H9 (cell line): ENCODE measurements around the gene PTPRN2. TPM values are rescaled to one million over a fixed set of nuclear protein-coding genes. Genes with fewer than 3 reads are reported as not detected.

Experiments used
- DNase-seq: peaks from one replicate; pipeline ENCODE4 v3.0.0-alpha.2; 2017
- H2AFZ ChIP-seq: one replicate; pipeline ENCODE4 v1.6.1; 2013; ENCODE audit warnings: mild to moderate bottlenecking, low read length, control low read depth, moderate library complexity
- H2AK5ac ChIP-seq: 2 replicates; pipeline ENCODE4 v1.6.1; 2013; ENCODE audit warnings: low read length, control low read depth, mixed read lengths; ENCODE audit not compliant: insufficient read length
- H2BK120ac ChIP-seq: one replicate; pipeline ENCODE4 v1.6.1; 2013; ENCODE audit warnings: low read depth, mild to moderate bottlenecking, low read length, control low read depth, inconsistent platforms; ENCODE audit not compliant: poor library complexity, severe bottlenecking
- H2BK12ac ChIP-seq: 2 replicates; pipeline ENCODE4 v1.6.1; 2013; ENCODE audit warnings: low read length, control low read depth, mixed read lengths, low read depth; ENCODE audit not compliant: insufficient read length
- H2BK15ac ChIP-seq: 2 replicates; pipeline ENCODE4 v1.6.1; 2013; ENCODE audit warnings: low read depth, low read length, control low read depth
- H2BK20ac ChIP-seq: one replicate; pipeline ENCODE4 v1.6.1; 2013; ENCODE audit warnings: low read depth, mild to moderate bottlenecking, low read length, control low read depth, inconsistent platforms; ENCODE audit not compliant: poor library complexity, severe bottlenecking
- H2BK5ac ChIP-seq: 2 replicates; pipeline ENCODE4 v1.6.1; 2013; ENCODE audit warnings: low read length, control low read depth, mixed read lengths; ENCODE audit not compliant: insufficient read length
- H3K14ac ChIP-seq: 2 replicates; pipeline ENCODE4 v1.6.1; 2013; ENCODE audit warnings: low read length, control low read depth; ENCODE audit not compliant: insufficient read depth
- H3K18ac ChIP-seq: 2 replicates; pipeline ENCODE4 v1.6.1; 2013; ENCODE audit warnings: low read depth, mild to moderate bottlenecking, mixed read lengths, low read length, control low read depth; ENCODE audit not compliant: insufficient read length
- H3K23ac ChIP-seq: 2 replicates; pipeline ENCODE4 v1.6.1; 2013; ENCODE audit warnings: low read length, control low read depth, mixed read lengths, low read depth; ENCODE audit not compliant: insufficient read length
- H3K23me2 ChIP-seq: 2 replicates; pipeline ENCODE4 v1.6.1; 2013; ENCODE audit warnings: low read depth, mild to moderate bottlenecking, mixed read lengths, low read length, control low read depth; ENCODE audit not compliant: insufficient read length, poor library complexity, severe bottlenecking
- H3K27ac ChIP-seq: 2 replicates; pipeline ENCODE4 v1.5.1; 2013; ENCODE audit warnings: low read length, control low read depth, mixed read lengths, low read depth; ENCODE audit not compliant: insufficient read length
- H3K27me3 ChIP-seq: 2 replicates; pipeline ENCODE4 v1.6.1; 2013; ENCODE audit warnings: low read length, control low read depth, inconsistent platforms; ENCODE audit not compliant: insufficient read depth
- H3K4ac ChIP-seq: 2 replicates; pipeline ENCODE4 v1.6.1; 2013; ENCODE audit warnings: low read depth, mild to moderate bottlenecking, control low read depth, inconsistent platforms, low read length, moderate library complexity
- H3K4me1 ChIP-seq: 2 replicates; pipeline ENCODE4 v1.6.1; 2013; ENCODE audit warnings: low read length, control low read depth, inconsistent platforms; ENCODE audit not compliant: insufficient read depth
- H3K4me2 ChIP-seq: 2 replicates; pipeline ENCODE4 v1.6.1; 2013; ENCODE audit warnings: low read length, control low read depth, mixed read lengths; ENCODE audit not compliant: insufficient read length, insufficient read depth
- H3K56ac ChIP-seq: 2 replicates; pipeline ENCODE4 v1.6.1; 2013; ENCODE audit warnings: low read depth, mild to moderate bottlenecking, mixed read lengths, low read length, control low read depth; ENCODE audit not compliant: insufficient read length
- H3K79me1 ChIP-seq: 2 replicates; pipeline ENCODE4 v1.6.1; 2013; ENCODE audit warnings: low read depth, mild to moderate bottlenecking, moderate library complexity, low read length, control low read depth, inconsistent platforms; ENCODE audit not compliant: insufficient read depth, poor library complexity, severe bottlenecking
- H3K79me2 ChIP-seq: 2 replicates; pipeline ENCODE4 v1.6.1; 2013; ENCODE audit warnings: low read length, control low read depth, inconsistent platforms; ENCODE audit not compliant: insufficient read depth
- H3K9ac ChIP-seq: 2 replicates; pipeline ENCODE4 v1.6.1; 2013; ENCODE audit warnings: low read length, control low read depth, mixed read lengths; ENCODE audit not compliant: insufficient read length; ENCODE audit errors: extremely low read depth
- H3K9me3 ChIP-seq: one replicate; pipeline ENCODE4 v1.6.1; 2013; ENCODE audit warnings: low read depth, low read length, inconsistent platforms; ENCODE audit not compliant: control insufficient read depth
- H3T11ph ChIP-seq: one replicate; pipeline ENCODE4 v1.6.1; 2013; ENCODE audit warnings: mild to moderate bottlenecking, low read length, control low read depth, inconsistent platforms
- H4K20me1 ChIP-seq: one replicate; pipeline ENCODE4 v1.6.1; 2013; ENCODE audit not compliant: control insufficient read depth, insufficient read length, insufficient read depth
- H4K5ac ChIP-seq: 2 replicates; pipeline ENCODE4 v1.6.1; 2013; ENCODE audit warnings: low read depth, mild to moderate bottlenecking, mixed read lengths, low read length, control low read depth; ENCODE audit not compliant: insufficient read length
- H4K8ac ChIP-seq: replicated peaks from 2 replicates; pipeline ENCODE4 v1.6.1; 2013; ENCODE audit warnings: low read length, control low read depth, mixed read lengths, low read depth; ENCODE audit not compliant: insufficient read length
- H4K91ac ChIP-seq: 2 replicates; pipeline ENCODE4 v1.6.1; 2013; ENCODE audit warnings: low read depth, mild to moderate bottlenecking, moderate library complexity, mixed read lengths, low read length, control low read depth; ENCODE audit not compliant: insufficient read length
- H3K27ac Mint-ChIP-seq, 3 experiments: 2 replicates in 2 of 3; 3 replicates in 1 of 3; pipeline ENCODE4 v1.8.0; 2020 to 2021; ENCODE audit warnings: mixed read lengths in 3 of 3, mild to moderate bottlenecking in 1 of 3, moderate library complexity in 1 of 3
- H3K27me3 Mint-ChIP-seq: 2 replicates; pipeline ENCODE4 v1.8.0; 2021; ENCODE audit warnings: low read depth, mild to moderate bottlenecking, moderate library complexity, mixed read lengths
- H3K36me3 Mint-ChIP-seq, 3 experiments: 2 replicates in 2 of 3; 3 replicates in 1 of 3; pipeline ENCODE4 v1.8.0; 2020 to 2021; ENCODE audit warnings: low read depth in 3 of 3, mixed read lengths in 3 of 3; ENCODE audit not compliant: insufficient read depth in 1 of 3
- H3K4me1 Mint-ChIP-seq, 2 experiments: 2 replicates each; pipeline ENCODE4 v1.8.0; 2020; ENCODE audit warnings: mixed read lengths in 2 of 2
- H3K4me3 Mint-ChIP-seq, 2 experiments: 2 replicates in 1 of 2; 3 replicates in 1 of 2; pipeline ENCODE4 v1.8.0; 2020 to 2021; ENCODE audit warnings: mild to moderate bottlenecking in 2 of 2, mixed read lengths in 2 of 2, moderate library complexity in 1 of 2
- H3K9me3 Mint-ChIP-seq, 2 experiments: 2 replicates in 1 of 2; 3 replicates in 1 of 2; pipeline ENCODE4 v1.8.0; 2020; ENCODE audit warnings: mild to moderate bottlenecking in 2 of 2, mixed read lengths in 2 of 2, moderate library complexity in 1 of 2
- CTCF ChIP-seq: fragments of 200-600 bp; sonication (generic); conservative IDR thresholded peaks from 3 replicates; pipeline ENCODE4 v1.8.0; 2021; ENCODE audit warnings: antibody characterized with exemption, mild to moderate bottlenecking
- WGBS: extraction: QIAGEN DNeasy Blood & Tissue Kit; methylation state at CpG from one replicate; pipeline ENCODE4 v1.1.7; 2013; ENCODE audit warnings: missing lambda C conversion rate, low lambda C conversion rate, mixed read lengths; ENCODE audit not compliant: insufficient read length; ENCODE audit errors: extremely low coverage; 5-methylcytosine and 5-hydroxymethylcytosine counted together
- total RNA-seq: library from RNA; stranded (reverse); gene quantifications from 2 replicates; pipeline ENCODE4 v1.2.1, GENCODE V29; 2021

The PTPRN2 gene
- total RNA-seq, 1 experiment from 2014 or later = 5.2 TPM

DNA sequence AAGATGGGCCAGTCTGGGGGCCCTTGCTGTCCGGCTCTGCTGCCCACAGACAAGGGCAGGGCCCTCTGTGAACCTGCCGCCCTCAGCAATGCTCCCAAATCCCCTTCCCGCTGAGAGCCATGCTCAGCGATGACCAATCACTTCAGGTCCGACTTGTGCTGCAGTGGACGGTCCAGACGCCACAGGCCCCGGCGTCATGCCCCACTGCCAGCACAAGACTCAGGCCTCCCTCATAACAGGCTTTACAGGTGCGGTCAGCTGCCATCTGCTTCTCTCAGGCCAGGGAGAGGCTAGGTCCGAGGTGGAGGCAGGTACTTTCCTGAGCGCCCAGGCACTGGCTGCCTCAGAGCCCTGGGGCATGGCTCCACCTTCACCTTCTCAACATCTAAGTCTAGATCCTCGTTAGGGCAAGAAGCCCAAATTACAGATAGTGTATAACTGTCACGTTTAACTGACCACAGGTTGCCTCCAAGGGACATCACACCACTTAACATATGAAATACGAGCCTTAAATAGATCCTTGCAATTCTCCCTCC lies 393.2 kb downstream of the PTPRN2 start:
- no peaks in the 10 kb centered on the region for H3K27me3 Mint-ChIP-seq
- Histone ChIP-seq H3K4me1 (no peaks in the 10 kb centered on the region), H2BK15ac (no peak overlapping the region), H3K56ac (no peak overlapping the region), H4K5ac (no peak overlapping the region), H3K9ac (no peak overlapping the region), H3T11ph (no peak overlapping the region), H3K27ac (no peak overlapping the region), H3K23me2 (no peaks in the 10 kb centered on the region), H3K23ac (no peak overlapping the region), H4K91ac (no peak overlapping the region), H3K27me3 (no peaks in the 10 kb centered on the region), H3K14ac (no peak overlapping the region; the same call in 1 of the 2 replicates), H2BK12ac (no peak overlapping the region), H2BK5ac (no peak overlapping the region), H3K18ac (no peak overlapping the region), H3K4me2 (no peak overlapping the region), H2BK120ac (no peak overlapping the region), H2AFZ (no peak overlapping the region), H3K9me3 (no peaks in the 10 kb centered on the region), H3K79me1 (no peaks in the 10 kb centered on the region), H2AK5ac (no peak overlapping the region), H2BK20ac (no peak overlapping the region), H3K4ac (no peak overlapping the region), H3K79me2 (no peaks in the 10 kb centered on the region), H4K8ac (no peak overlapping the region), H4K20me1 (no peaks in the 10 kb centered on the region)
- H3K27ac Mint-ChIP-seq = no peak overlapping the region
- peaks cover 8 to 17% (median 9%) of the 10 kb centered on the region in 3 experiments; a peak in 6 of 7 replicates for H3K36me3 Mint-ChIP-seq
- H3K4me1 Mint-ChIP-seq = peaks cover 0 to 3% of the 10 kb centered on the region in 2 experiments; a peak in 1 of 4 replicates
- no CpG with 5 or more reads among the region's 15 CpGs for WGBS
- H3K4me3 Mint-ChIP-seq = no peak overlapping the region
- no peak for TF ChIP-seq CTCF
- peaks cover 28 to 31% of the 10 kb centered on the region in 2 experiments for H3K9me3 Mint-ChIP-seq
- DNase-seq = no peak
